HepG2 (cell line): ENCODE data around the gene MUC13. TPM values are rescaled to one million over a fixed set of nuclear protein-coding genes. Genes with fewer than 3 reads are reported as not detected.

Experiments
- ATAC-seq: fragments of 200-7000 bp; cut with Tn5 transposase; 3 replicates; pipeline ENCODE4 v1.9.1; 2020; ENCODE audit warnings: mild to moderate bottlenecking, moderate library complexity
- BruUV-seq: library from RNA; stranded (reverse); fragments of 400-500 nt; replicated peaks from 2 replicates; lab custom pipeline; 2021; lab: Mats Ljungman, UMichigan
- CTCF ChIA-PET: fragments of 300-600 bp; formaldehyde crosslinking; extraction: SDS; loops from one replicate; lab custom pipeline; 2021; ENCODE audit warnings: low total read pairs, inconsistent platforms, low intra/inter-chr PET ratio; lab: Yijun Ruan, JAX
- POLR2A ChIA-PET: fragments of 350-600 bp; sonication (Branson Sonifier 250); formaldehyde crosslinking; loops from one replicate; lab custom pipeline; 2020; ENCODE audit warnings: antibody characterized with exemption, inconsistent platforms; lab: Yijun Ruan, JAX
- DNase-seq: peaks from one replicate; pipeline ENCODE4 v3.0.0-alpha.2; 2015; ENCODE audit warnings: low spot score
- FAIRE-seq: peaks from 3 replicates; lab custom pipeline; 2011; peaks lifted over from hg19 to GRCh38; lab: Jason Lieb, UNC
- H2AFZ ChIP-seq: one replicate; pipeline ENCODE4 v1.6.1; 2011; ENCODE audit warnings: low read length, inconsistent platforms
- H3K27ac ChIP-seq: fragments of 300-600 bp; 3 replicates; pipeline ENCODE4 v1.8.0; 2011; ENCODE audit warnings: mixed run types, mild to moderate bottlenecking, mixed read lengths, low read length, inconsistent platforms; ENCODE audit not compliant: insufficient read depth; ENCODE audit errors: extremely low read length
- H3K27me3 ChIP-seq, 2 experiments: fragments of 200-600 bp in 1 of 2; 2 replicates in 1 of 2; 3 replicates in 1 of 2; pipeline versions ENCODE4 v1.6.0 to v1.8.0; 2011; ENCODE audit warnings: low read length in 2 of 2, mild to moderate bottlenecking in 2 of 2, moderate library complexity in 2 of 2, inconsistent platforms in 1 of 2; ENCODE audit not compliant: insufficient read depth in 2 of 2, control insufficient read depth in 1 of 2
- H3K36me3 ChIP-seq, 2 experiments: fragments of 200-600 bp in 1 of 2; replicated peaks in 1 of 2; 2 replicates in 1 of 2; 3 replicates in 1 of 2; pipeline versions ENCODE4 v1.5.1 to v1.8.0; 2011; ENCODE audit warnings: low read length in 2 of 2, inconsistent platforms in 1 of 2; ENCODE audit not compliant: insufficient read depth in 2 of 2, control insufficient read depth in 1 of 2
- H3K4me1 ChIP-seq: 2 replicates; pipeline ENCODE4 v1.5.1; 2012; ENCODE audit warnings: low read length, inconsistent platforms; ENCODE audit not compliant: insufficient read depth
- H3K4me2 ChIP-seq: 2 replicates; pipeline ENCODE4 v1.6.0; 2011; ENCODE audit warnings: low read depth, low read length, inconsistent platforms
- H3K4me3 ChIP-seq, 3 experiments: fragments of 200-600 bp in 1 of 3; sonication (generic), shearing (Covaris generic) in 1 of 3; replicated peaks in 1 of 3; 2 replicates each; pipeline ENCODE4 v1.5.1; 2011 to 2016; ENCODE audit warnings: low read length in 3 of 3, inconsistent platforms in 2 of 3, low read depth in 2 of 3, mild to moderate bottlenecking in 2 of 3, control low read depth in 1 of 3, mixed read lengths in 1 of 3; ENCODE audit not compliant: insufficient read depth in 1 of 3
- H3K79me2 ChIP-seq: one replicate; pipeline ENCODE4 v1.6.1; 2011; ENCODE audit warnings: low read length, inconsistent platforms; ENCODE audit not compliant: insufficient read depth
- H3K9ac ChIP-seq: 2 replicates; pipeline ENCODE4 v1.6.0; 2011; ENCODE audit warnings: mild to moderate bottlenecking, low read depth, low read length, inconsistent platforms; ENCODE audit not compliant: insufficient read depth
- H3K9me3 ChIP-seq: 2 replicates; pipeline ENCODE4 v1.5.1; 2012; ENCODE audit warnings: mild to moderate bottlenecking, low read length
- H4K20me1 ChIP-seq: 2 replicates; pipeline ENCODE4 v1.6.0; 2011; ENCODE audit warnings: inconsistent platforms, mild to moderate bottlenecking, low read length, moderate library complexity; ENCODE audit not compliant: insufficient read depth
- MAFK ChIP-seq, 2 experiments: IDR thresholded peaks in 1 of 2; conservative IDR thresholded peaks in 1 of 2; 2 replicates each; pipeline ENCODE4 v1.6.1; 2011; ENCODE audit warnings: improper control_type of control experiment in 2 of 2, low read length in 2 of 2
- NFRKB ChIP-seq: fragments of 450-650 bp; IDR thresholded peaks from 2 replicates; pipeline ENCODE4 v1.6.1; 2017
- ZBTB40 ChIP-seq, 2 experiments: fragments of 450-650 bp in 1 of 2; sonication (generic) in 1 of 2; formaldehyde crosslinking in 1 of 2; IDR thresholded peaks; 2 replicates each; pipeline versions ENCODE4 v1.6.1 to v1.8.0; 2016 to 2022; ENCODE audit warnings: antibody characterized with exemption in 1 of 2, mild to moderate bottlenecking in 1 of 2, missing genetic modification reagents in 1 of 2
- ZFP91 ChIP-seq: sonication (generic); formaldehyde crosslinking; IDR thresholded peaks from 2 replicates; pipeline ENCODE4 v1.9.0; 2022; ENCODE audit warnings: missing genetic modification reagents, mild to moderate bottlenecking, borderline replicate concordance
- ZNF260 ChIP-seq: sonication (generic); formaldehyde crosslinking; IDR thresholded peaks from 2 replicates; pipeline ENCODE4 v1.4.0; 2020; ENCODE audit warnings: missing genetic modification reagents, low read depth, mild to moderate bottlenecking, borderline replicate concordance
- WGBS: methylation state at CpG from one replicate; pipeline ENCODE4 v1.1.6; 2017; ENCODE audit warnings: low lambda C conversion rate; 5-methylcytosine and 5-hydroxymethylcytosine counted together
- in situ Hi-C: cut with HindIII; loops from 2 replicates; pipeline ENCODE4 v1.10.0; 2017; ENCODE audit warnings: low pct_unique_long_range_greater_than_20kb; ENCODE audit not compliant: extremely low pct_ligation_motif_present
- intact Hi-C: fragments of 100-400 bp; cut with micrococcal nuclease; formaldehyde crosslinking; loops from one replicate; pipeline ENCODE4 v1.10.0; 2022; ENCODE audit not compliant: unreplicated experiment
- polyA plus RNA-seq, 8 experiments: library from polyadenylated mRNA; depleted of rRNA in 3 of 8; stranded (reverse) in 7 of 8; unstranded in 1 of 8; fragments of >200 nt; fragmentation: Illumina TruSeq in 4 of 8; extraction: Trizol in 4 of 8; gene quantifications; 2 replicates each; pipeline versions ENCODE4 v1.2.1 to v1.2.3, GENCODE V29; 2011 to 2016; ENCODE audit warnings: low read depth in 4 of 8, missing spikeins in 1 of 8, mixed read lengths in 1 of 8; ENCODE audit not compliant: insufficient read depth in 1 of 8
- total RNA-seq, 5 experiments: library from RNA; depleted of rRNA; stranded (reverse); fragments of >200 nt; fragmentation: Illumina TruSeq; extraction: Trizol; gene quantifications; 2 replicates each; pipeline ENCODE4 v1.2.3, GENCODE V29; 2016; ENCODE audit warnings: low read depth in 1 of 5

The MUC13 gene
- total and polyA plus RNA-seq, 2 of the 13 experiments (the other 11 are each of a cell fraction or from before 2014, with no cell fraction given), result 0.04 to 1.2 TPM

- TF ChIP-seq ZBTB40 (IDR thresholded peaks at IDR 0.05), result no peak
- no peak for TF ChIP-seq ZBTB40 (CRISPR knock-in tag; IDR thresholded peaks at IDR 0.05)
- TF ChIP-seq MAFK (conservative IDR thresholded peaks at IDR 0.05 in 1 of 2, IDR thresholded peaks at IDR 0.05 in 1 of 2; ENCODE audit: low read length in 2 of 2), result peak; percentile 38 to 64; a peak in 3 of 4 replicates
- TF ChIP-seq, all 625 proteins: peak for 9
Observed at GRCh38 chr3:124876401-124876878, 58.1 kb downstream of the MUC13 start (continued).

GRCh38 chr3:124873226-124873625 is 61.3 kb downstream of the MUC13 start:
- peaks cover 52% of the 10 kb centered on the region for H3K4me1 ChIP-seq
- no peak for FAIRE-seq
- POLR2A ChIA-PET, result no interaction called here
- in situ Hi-C loops, result no loop called here
- TF ChIP-seq ZNF260 (CRISPR knock-in tag) (no peak), ZFP91 (CRISPR knock-in tag) (no peak), NFRKB (no peak)
- TF ChIP-seq, all 625 proteins: peak for 0
- intact Hi-C loops, result no loop called here
- no peak overlapping the region for H3K27ac ChIP-seq
- no peaks in the 10 kb centered on the region for H3K9me3 ChIP-seq
- no peak overlapping the region for H2AFZ ChIP-seq
- peaks cover 55% of the 10 kb centered on the region for H3K79me2 ChIP-seq
- no TSS peak for BruUV-seq
- DNase-seq (no peak), ATAC-seq (no peak)
- no peak overlapping the region for H3K4me3 ChIP-seq
- 95% methylated on average over 1 of the region's 1 CpG for WGBS
- H4K20me1 ChIP-seq, result peaks cover 2% of the 10 kb centered on the region; the same call in 1 of the 2 replicates
- CTCF ChIA-PET, result no interaction called here
- no peaks in the 10 kb centered on the region for H3K27me3 ChIP-seq
- no peak overlapping the region for H3K4me2 ChIP-seq
- no peak overlapping the region for H3K9ac ChIP-seq
- H3K36me3 ChIP-seq, result peaks cover 12 to 39% of the 10 kb centered on the region in 2 experiments
